SK-N-SH (cell line): ENCODE results near the gene P4HA3. TPM values are rescaled to one million over a fixed set of nuclear protein-coding genes. Genes with fewer than 3 reads are reported as not detected.

ENCODE experiments used
- CTCF ChIA-PET: fragments of 300-600, 350-600 bp; formaldehyde crosslinking; extraction: SDS; loops from one replicate; lab custom pipeline; 2021; lab: Yijun Ruan, JAX
- POLR2A ChIA-PET: fragments of 350-600 bp; sonication (Branson Sonifier 250); formaldehyde crosslinking; extraction: SDS; loops from one replicate; lab custom pipeline; 2020; ENCODE audit warnings: antibody characterized with exemption, inconsistent platforms; lab: Yijun Ruan, JAX
- DNase-seq: peaks from one replicate; pipeline ENCODE4 v3.0.0; 2012
- H2AFZ ChIP-seq: fragments of 200-600 bp; sonication (generic); 2 replicates; pipeline ENCODE4 v1.8.1; 2016; ENCODE audit warnings: antibody characterized with exemption, mild to moderate bottlenecking, low read depth
- H3F3A ChIP-seq: fragments of 200-600 bp; sonication (generic); replicated peaks from 2 replicates; pipeline ENCODE3; 2016; ENCODE audit warnings: antibody characterized with exemption, mild to moderate bottlenecking; ENCODE audit not compliant: insufficient read depth
- H3K27ac ChIP-seq, 2 experiments: fragments of 200-500 bp in 1 of 2; fragments of 200-600 bp in 1 of 2; sonication (Bioruptor generic) in 1 of 2; sonication (generic), shearing (Covaris generic) in 1 of 2; 2 replicates each; pipeline versions ENCODE4 v1.5.1 to v1.6.1; 2014 to 2016; ENCODE audit warnings: low read depth in 2 of 2, inconsistent platforms in 1 of 2, low read length in 1 of 2, mild to moderate bottlenecking in 1 of 2, mixed read lengths in 1 of 2
- H3K27me3 ChIP-seq: fragments of 200-600 bp; sonication (generic), shearing (Covaris generic); 2 replicates; pipeline ENCODE4 v1.6.1; 2016; ENCODE audit warnings: mixed run types; ENCODE audit not compliant: insufficient read depth
- H3K36me3 ChIP-seq, 2 experiments: fragments of 200-500 bp in 1 of 2; fragments of 200-600 bp in 1 of 2; sonication (Bioruptor generic) in 1 of 2; sonication (generic) in 1 of 2; replicated peaks in 1 of 2; 2 replicates each; pipeline versions ENCODE3 to v1.5.1; 2014 to 2016; ENCODE audit warnings: low read length in 1 of 2, mild to moderate bottlenecking in 1 of 2; ENCODE audit not compliant: insufficient read depth in 2 of 2, control insufficient read depth in 1 of 2
- H3K4me1 ChIP-seq, 2 experiments: fragments of 200-500 bp in 1 of 2; fragments of 200-600 bp in 1 of 2; sonication (Bioruptor generic) in 1 of 2; sonication (generic), shearing (Covaris generic) in 1 of 2; 2 replicates each; pipeline versions ENCODE4 v1.5.1 to v1.6.1; 2014 to 2016; ENCODE audit warnings: low read depth in 1 of 2, low read length in 1 of 2, mixed run types in 1 of 2; ENCODE audit not compliant: insufficient read depth in 2 of 2, control insufficient read depth in 1 of 2
- H3K4me2 ChIP-seq: fragments of 200-600 bp; sonication (generic), shearing (Covaris generic); 2 replicates; pipeline ENCODE4 v1.6.1; 2017; ENCODE audit warnings: mixed run types
- H3K4me3 ChIP-seq, 2 experiments: fragments of 200-500 bp in 1 of 2; fragments of 200-600 bp in 1 of 2; sonication (Bioruptor generic) in 1 of 2; sonication (generic), shearing (Covaris generic) in 1 of 2; 2 replicates each; pipeline versions ENCODE4 v1.5.1 to v1.8.1; 2014 to 2016; ENCODE audit warnings: low read depth in 2 of 2, inconsistent platforms in 1 of 2, low read length in 1 of 2, mild to moderate bottlenecking in 1 of 2, mixed read lengths in 1 of 2, moderate library complexity in 1 of 2
- H3K79me2 ChIP-seq: fragments of 200-600 bp; sonication (generic); 2 replicates; pipeline ENCODE4 v1.8.1; 2017; ENCODE audit warnings: mild to moderate bottlenecking; ENCODE audit not compliant: insufficient read depth
- H3K9ac ChIP-seq: fragments of 200-600 bp; sonication (generic); 2 replicates; pipeline ENCODE4 v1.6.1; 2017; ENCODE audit warnings: mixed run types
- H3K9me2 ChIP-seq: fragments of 200-600 bp; sonication (generic); 2 replicates; pipeline ENCODE4 v1.6.1; 2017; ENCODE audit warnings: mixed run types
- H3K9me3 ChIP-seq: fragments of 200-600 bp; sonication (generic); 2 replicates; pipeline ENCODE4 v1.6.1; 2017; ENCODE audit warnings: mixed run types, mild to moderate bottlenecking, moderate library complexity
- H4K20me1 ChIP-seq: fragments of 200-600 bp; sonication (generic); 2 replicates; pipeline ENCODE4 v1.6.1; 2017; ENCODE audit warnings: mild to moderate bottlenecking, mixed run types; ENCODE audit not compliant: insufficient read depth
- CHD2 ChIP-seq: fragments of 150-350 bp; IDR thresholded peaks from 2 replicates; pipeline ENCODE4 v1.6.1; 2018; ENCODE audit warnings: low read length; ENCODE audit not compliant: partially characterized antibody
- EP300 ChIP-seq, 2 experiments: IDR thresholded peaks; 2 replicates each; pipeline versions ENCODE4 v1.4.0 to v1.6.1; 2012; ENCODE audit warnings: borderline replicate concordance in 1 of 2, low read depth in 1 of 2, low read length in 1 of 2
- FOXM1 ChIP-seq: IDR thresholded peaks from 2 replicates; pipeline ENCODE4 v1.4.0; 2012; ENCODE audit warnings: low read depth, mild to moderate bottlenecking
- IRF3 ChIP-seq: fragments of 150-350 bp; IDR thresholded peaks from 2 replicates; pipeline ENCODE4 v1.6.1; 2016; ENCODE audit warnings: mild to moderate bottlenecking, low read depth, low read length
- JUND ChIP-seq: IDR thresholded peaks from 2 replicates; pipeline ENCODE4 v1.4.0; 2012
- NFIC ChIP-seq: IDR thresholded peaks from 2 replicates; pipeline ENCODE4 v1.4.0; 2012; ENCODE audit warnings: borderline replicate concordance
- PBX3 ChIP-seq: IDR thresholded peaks from 2 replicates; pipeline ENCODE4; 2012
- RXRA ChIP-seq: IDR thresholded peaks from 2 replicates; pipeline ENCODE4 v1.4.0; 2012; ENCODE audit warnings: low read depth, mild to moderate bottlenecking, borderline replicate concordance
- TCF12 ChIP-seq: IDR thresholded peaks from 2 replicates; pipeline ENCODE4 v1.4.0; 2012
- TEAD4 ChIP-seq: IDR thresholded peaks from 2 replicates; pipeline ENCODE4 v1.4.0; 2012; ENCODE audit warnings: mild to moderate bottlenecking, borderline replicate concordance; ENCODE audit not compliant: insufficient read depth
- ZBTB33 ChIP-seq: IDR thresholded peaks from 2 replicates; pipeline ENCODE4 v1.4.0; 2012; ENCODE audit warnings: low read depth, borderline replicate concordance
- WGBS: methylation state at CpG from one replicate; pipeline ENCODE4 v1.1.6; 2017; ENCODE audit warnings: low lambda C conversion rate; 5-methylcytosine and 5-hydroxymethylcytosine counted together
- polyA plus RNA-seq, 3 experiments: library from polyadenylated mRNA; depleted of rRNA; stranded (reverse); fragments of >200 nt; gene quantifications; 2 replicates each; pipeline ENCODE4 v1.2.3, GENCODE V29; 2012

The P4HA3 gene
- polyA plus RNA-seq, 1 of the 3 experiments (the other 2 are of a cell fraction): 8.4 TPM

GRCh38 chr11:74307434-74307833, 4.0 kb downstream of the P4HA3 start:
- ChIA-PET CTCF (no interaction called here), POLR2A (no interaction called here)
- peaks cover 6% of the 10 kb centered on the region in 2 experiments for H3K4me1 ChIP-seq
- no peaks in the 10 kb centered on the region for H4K20me1 ChIP-seq
- no peaks in the 10 kb centered on the region for H3K9me2 ChIP-seq
- H3K36me3 ChIP-seq: no peaks in the 10 kb centered on the region
- TF ChIP-seq NFIC: peak; percentile 90
- TF ChIP-seq PBX3: peak; percentile 1; the same call in 1 of the 2 replicates
- TF ChIP-seq ZBTB33: no peak
- TF ChIP-seq TCF12: peak; percentile 43
- 0 out of 2 replicates have a peak, but pooled peaks have one; percentile 39 for TF ChIP-seq TEAD4
- TF ChIP-seq JUND: peak; percentile 34; the same call in 1 of the 2 replicates
- no peak for TF ChIP-seq RXRA
- TF ChIP-seq EP300 (IDR thresholded peaks at IDR 0.05; ENCODE audit: borderline replicate concordance in 1 of 2, low read depth in 1 of 2, low read length in 1 of 2): peak in 1 of 2 experiments; percentile 14; a peak in 1 of 4 replicates
- DNase-seq: peak; percentile 21
- H2AFZ ChIP-seq: peak overlapping the region; percentile 17; the same call in 1 of the 2 replicates
- H3K27me3 ChIP-seq: no peaks in the 10 kb centered on the region
- H3K4me3 ChIP-seq: no peak overlapping the region
- peak overlapping the region; percentile 19 for H3K4me2 ChIP-seq
- WGBS: 19% methylated on average over 1 of the region's 1 CpG
- no peaks in the 10 kb centered on the region for H3K9me3 ChIP-seq
- H3K9ac ChIP-seq: no peak overlapping the region
- no peaks in the 10 kb centered on the region for H3K79me2 ChIP-seq
- peaks cover 4% of the 10 kb centered on the region for H3F3A ChIP-seq
- peak overlapping the region; percentile 32 to 39; a peak in 2 of 4 replicates for H3K27ac ChIP-seq

GRCh38 chr11:74306435-74307175, 4.8 kb downstream of the P4HA3 start:
- Histone ChIP-seq H3K9me2 (no peaks in the 10 kb centered on the region), H3K4me2 (peak overlapping the region; percentile 19; the same call in 1 of the 2 replicates), H3K36me3 (no peaks in the 10 kb centered on the region), H3F3A (peaks cover 4% of the 10 kb centered on the region), H3K9me3 (no peaks in the 10 kb centered on the region), H3K4me1 (peaks cover 6% of the 10 kb centered on the region in 2 experiments), H3K27me3 (no peaks in the 10 kb centered on the region), H3K27ac (no peak overlapping the region; a peak in 2 of 4 replicates), H3K4me3 (no peak overlapping the region), H3K79me2 (no peaks in the 10 kb centered on the region), H2AFZ (no peak overlapping the region; the same call in 1 of the 2 replicates), H4K20me1 (no peaks in the 10 kb centered on the region), H3K9ac (no peak overlapping the region)
- CTCF ChIA-PET: no interaction called here
- TF ChIP-seq TCF12 (no peak), JUND (no peak), IRF3 (no peak), PBX3 (no peak), CHD2 (no peak), FOXM1 (no peak)
- DNase-seq: no peak
- 89% methylated on average over 8 of the region's 8 CpGs for WGBS
- POLR2A ChIA-PET: no interaction called here
